Central memory CD8-positive, alpha-beta T cell (primary cell): ENCODE measurements around the gene PPP4R3B.
A peak's percentile ranks its signal among the peaks of the same experiment; 100 is the strongest.

Experiments
- ATAC-seq: fragments of 150-1000 bp; cut with Tn5 transposase; replicated peaks from 2 replicates; pipeline ENCODE4 v1.10.0; 2022; ENCODE audit warnings: mild to moderate bottlenecking, moderate FRiP score, moderate number of reproducible peaks; ENCODE audit not compliant: poor library complexity, severe bottlenecking; ENCODE audit errors: extremely low read depth
- DNase-seq, 2 donors: peaks; one replicate each; pipeline ENCODE4 v3.0.0; 2021; ENCODE audit warnings: low spot score in 2 of 2
- H3K27ac Mint-ChIP-seq: one replicate; pipeline ENCODE4 v1.8.0; 2022; ENCODE audit warnings: low read depth, mild to moderate bottlenecking, moderate library complexity, mixed read lengths
- H3K27me3 Mint-ChIP-seq: one replicate; pipeline ENCODE4 v1.8.0; 2022; ENCODE audit warnings: mixed read lengths
- H3K36me3 Mint-ChIP-seq: one replicate; pipeline ENCODE4 v1.8.0; 2022; ENCODE audit warnings: mild to moderate bottlenecking, moderate library complexity, mixed read lengths; ENCODE audit not compliant: insufficient read depth
- H3K4me1 Mint-ChIP-seq: one replicate; pipeline ENCODE4 v1.8.0; 2022; ENCODE audit warnings: mixed read lengths
- H3K4me3 Mint-ChIP-seq: one replicate; pipeline ENCODE4 v1.8.0; 2022; ENCODE audit warnings: mild to moderate bottlenecking, moderate library complexity, mixed read lengths
- H3K9me3 Mint-ChIP-seq: one replicate; pipeline ENCODE4 v1.8.0; 2022; ENCODE audit warnings: mixed read lengths

PPP4R3B gene

DNA sequence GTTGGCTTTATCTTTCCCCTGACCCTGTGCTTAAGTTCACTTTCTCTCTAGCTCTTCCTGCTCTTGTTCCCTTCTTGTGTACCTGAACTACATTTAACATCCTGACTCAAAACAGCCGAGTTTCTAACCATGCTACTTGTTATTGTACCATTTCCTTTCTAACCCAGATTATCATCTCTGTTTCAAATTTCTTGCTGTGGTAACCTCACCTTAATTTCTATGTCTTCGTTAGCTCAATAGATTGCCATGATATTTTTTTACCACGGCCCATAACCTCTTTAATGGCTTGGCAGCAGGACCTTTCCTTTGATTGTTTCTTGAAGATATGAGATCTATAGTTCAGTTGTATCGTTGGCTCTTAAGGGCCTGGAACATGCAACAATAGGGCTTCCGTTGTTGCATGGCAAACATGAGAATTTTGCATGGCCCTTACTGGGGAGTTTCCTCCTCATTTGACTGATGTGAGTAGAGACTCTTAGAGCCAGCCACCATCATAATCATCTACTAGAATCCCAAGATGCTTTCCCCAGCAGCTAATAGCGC lies 86.8 kb downstream of the PPP4R3B start:
- Mint-ChIP-seq H3K27ac (no peak overlapping the region), H3K36me3 (peaks cover 26% of the 10 kb centered on the region), H3K4me3 (no peak overlapping the region), H3K9me3 (peaks cover 6% of the 10 kb centered on the region), H3K27me3 (no peaks in the 10 kb centered on the region), H3K4me1 (peaks cover 12% of the 10 kb centered on the region)
- no peak for DNase-seq
- peak; percentile 24 for ATAC-seq

DNA sequence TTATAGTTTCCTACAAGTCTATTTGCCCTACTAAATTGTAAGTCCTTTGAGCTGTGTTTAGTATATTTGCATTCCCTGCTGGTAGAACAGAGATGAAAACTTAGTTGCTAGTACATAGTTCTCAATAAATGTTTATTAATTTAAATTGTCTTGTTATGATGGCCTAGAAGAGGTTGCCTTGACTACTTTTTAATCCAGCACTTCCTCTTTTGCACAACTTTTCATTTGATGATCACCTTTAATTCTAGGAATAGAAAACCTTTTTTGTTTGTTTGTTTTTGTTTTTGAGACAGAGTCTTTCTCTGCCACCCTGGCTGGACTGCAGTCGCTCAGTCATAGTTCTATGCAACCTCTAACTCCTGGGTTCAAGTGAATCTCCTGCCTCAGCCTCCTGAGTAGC lies 91.2 kb downstream of the PPP4R3B start:
- no peak for ATAC-seq
- peaks cover 6% of the 10 kb centered on the region for H3K9me3 Mint-ChIP-seq
- DNase-seq, result no peak
- no peak overlapping the region for H3K27ac Mint-ChIP-seq
- peaks cover 8% of the 10 kb centered on the region for H3K4me1 Mint-ChIP-seq
- H3K36me3 Mint-ChIP-seq, result peaks cover 28% of the 10 kb centered on the region
- no peaks in the 10 kb centered on the region for H3K27me3 Mint-ChIP-seq
- no peak overlapping the region for H3K4me3 Mint-ChIP-seq

DNA sequence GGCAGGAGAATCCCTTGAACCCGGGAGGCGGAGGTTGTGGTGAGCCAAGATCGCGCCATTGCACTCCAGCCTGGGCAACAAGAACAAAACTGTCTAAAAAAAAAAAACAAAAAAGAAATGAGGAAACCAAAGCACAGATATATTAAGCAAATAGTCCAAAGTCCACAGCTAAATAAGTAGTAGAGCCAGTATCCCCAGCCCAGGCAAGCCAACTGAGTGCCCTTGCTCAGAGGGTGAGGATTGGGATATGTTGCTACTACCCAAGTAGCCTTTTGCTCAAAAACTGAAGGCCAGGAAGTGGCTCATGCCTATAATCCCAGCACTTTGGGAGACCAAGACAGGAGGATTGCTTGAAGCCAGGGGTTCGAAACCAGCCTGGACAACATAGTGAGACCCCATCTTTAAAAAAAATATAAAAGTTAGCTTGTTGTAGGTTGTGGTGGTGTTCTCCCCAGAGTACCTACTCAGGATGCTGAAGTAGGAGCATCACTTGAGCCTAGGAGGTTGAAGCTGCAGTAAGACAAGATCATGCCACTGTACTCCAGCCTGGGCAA lies 92.5 kb downstream of the PPP4R3B start:
- no peak for DNase-seq
- Mint-ChIP-seq H3K27me3 (no peaks in the 10 kb centered on the region), H3K36me3 (peaks cover 29% of the 10 kb centered on the region), H3K4me3 (no peak overlapping the region), H3K4me1 (peaks cover 10% of the 10 kb centered on the region), H3K27ac (no peak overlapping the region), H3K9me3 (no peaks in the 10 kb centered on the region)
- ATAC-seq, result no peak

DNA sequence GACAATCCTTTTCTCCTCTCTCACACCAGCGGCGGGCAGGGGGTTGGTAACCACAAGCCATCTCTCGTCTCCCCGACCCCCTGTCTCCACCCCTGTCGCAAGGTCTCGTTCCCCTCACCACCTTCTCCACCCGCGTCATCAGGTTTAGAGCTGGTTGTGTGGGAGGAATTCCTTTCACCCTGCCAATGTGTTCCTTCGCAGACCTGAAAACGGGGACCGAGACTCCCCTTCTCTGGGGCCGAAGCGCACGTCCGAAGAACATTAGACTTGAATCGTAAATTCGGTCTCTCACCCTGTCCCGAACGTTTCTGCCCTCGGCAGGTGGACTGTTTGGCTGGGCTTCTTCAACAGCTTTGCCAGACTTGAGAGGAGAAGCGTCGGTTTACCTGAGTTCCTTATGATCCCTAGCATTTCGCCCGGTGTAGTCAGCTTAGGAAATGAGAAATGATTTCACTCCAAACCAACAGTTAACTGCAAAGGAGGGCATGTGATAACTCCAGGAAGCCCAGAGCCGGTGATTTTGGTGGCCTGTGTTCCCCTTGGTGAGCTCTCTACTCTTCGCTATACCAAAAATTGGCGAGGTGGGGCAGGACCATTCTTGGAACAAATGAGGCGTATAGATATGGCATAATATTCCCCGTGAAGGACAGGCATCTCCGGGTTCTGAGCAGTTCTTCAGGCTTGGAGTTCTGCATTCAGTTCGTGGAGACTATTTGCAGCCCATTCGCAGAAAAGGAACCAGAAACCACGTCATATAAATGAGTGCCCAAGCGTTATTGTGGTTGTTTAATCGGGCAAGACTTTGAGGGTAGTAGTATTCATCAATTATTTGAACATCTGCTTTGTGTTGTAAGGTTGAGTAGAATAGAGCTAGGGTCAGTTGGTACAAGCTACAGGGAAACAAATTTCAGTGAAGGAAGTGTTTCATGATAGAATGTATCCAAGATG lies 97.2 kb downstream of the PPP4R3B start:
- ATAC-seq (peak; percentile 5), DNase-seq (peak in 1 of 2 donors; percentile 10)
- peak overlapping the region; percentile 100 for H3K27ac Mint-ChIP-seq

DNA sequence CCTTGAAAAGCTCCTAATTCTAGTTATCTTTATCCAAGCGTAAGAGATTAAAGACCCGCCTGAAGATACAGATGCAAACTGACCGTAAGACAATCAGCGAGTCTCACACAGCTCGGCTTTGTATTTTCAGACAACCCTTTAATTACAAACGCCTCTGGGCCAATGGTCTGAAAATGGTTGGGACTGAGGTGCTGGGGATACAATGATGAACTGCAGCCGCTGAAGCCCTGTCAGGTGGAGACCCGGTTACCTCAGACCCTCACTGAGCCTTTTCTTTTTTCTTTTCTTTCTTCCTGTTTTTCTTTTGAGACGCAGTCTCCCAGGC lies 98.6 kb downstream of the PPP4R3B start:
- Mint-ChIP-seq H3K27ac (peak overlapping the region; percentile 100), H3K4me3 (peak overlapping the region; percentile 96)
- DNase-seq, result peak in 1 of 2 donors; percentile 10

More for the DNA sequence above, 97.2 kb downstream of the PPP4R3B start:
- H3K36me3 Mint-ChIP-seq, result peaks cover 30% of the 10 kb centered on the region
- no peaks in the 10 kb centered on the region for H3K27me3 Mint-ChIP-seq
- H3K4me3 Mint-ChIP-seq, result peak overlapping the region; percentile 96
- peaks cover 11% of the 10 kb centered on the region for H3K4me1 Mint-ChIP-seq
- H3K9me3 Mint-ChIP-seq, result no peaks in the 10 kb centered on the region

DNA sequence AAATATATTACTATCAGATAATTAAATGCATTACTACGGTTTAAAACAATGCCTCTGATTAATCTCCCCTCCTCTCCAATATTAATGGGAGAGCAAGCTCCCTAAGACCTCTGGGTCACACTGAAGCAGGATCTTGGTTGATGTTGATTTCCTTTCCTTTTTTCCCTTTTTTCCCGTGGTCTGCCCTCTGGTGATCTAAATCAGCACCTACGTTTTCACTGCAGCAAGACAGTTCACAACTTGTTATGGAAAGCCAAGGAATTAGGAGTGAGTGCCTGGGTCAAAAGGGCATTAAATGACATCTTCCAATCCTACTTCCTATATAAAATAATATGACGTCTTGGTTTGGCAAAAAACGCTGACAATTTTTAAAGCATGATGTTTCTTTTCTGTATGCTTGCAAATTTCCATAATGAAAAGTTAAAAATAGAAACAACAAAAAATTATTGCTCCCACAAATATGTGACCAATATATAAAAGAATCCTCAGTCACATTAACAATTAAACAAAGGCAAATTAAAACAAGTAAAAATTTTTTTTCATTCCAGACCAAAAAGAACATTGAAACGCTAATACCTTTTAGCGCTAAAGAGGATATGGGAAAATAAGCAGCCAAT lies 105.8 kb downstream of the PPP4R3B start:
- H3K36me3 Mint-ChIP-seq, result no peaks in the 10 kb centered on the region
- no peak overlapping the region for H3K4me3 Mint-ChIP-seq
- no peak overlapping the region for H3K27ac Mint-ChIP-seq
- DNase-seq, result no peak
- H3K4me1 Mint-ChIP-seq, result no peaks in the 10 kb centered on the region
- H3K27me3 Mint-ChIP-seq, result no peaks in the 10 kb centered on the region
- H3K9me3 Mint-ChIP-seq, result no peaks in the 10 kb centered on the region
- ATAC-seq, result no peak

More for the DNA sequence above, 98.6 kb downstream of the PPP4R3B start:
- Mint-ChIP-seq H3K9me3 (no peaks in the 10 kb centered on the region), H3K27me3 (no peaks in the 10 kb centered on the region), H3K4me1 (peaks cover 11% of the 10 kb centered on the region), H3K36me3 (peaks cover 26% of the 10 kb centered on the region)
- ATAC-seq, result peak; percentile 22

DNA sequence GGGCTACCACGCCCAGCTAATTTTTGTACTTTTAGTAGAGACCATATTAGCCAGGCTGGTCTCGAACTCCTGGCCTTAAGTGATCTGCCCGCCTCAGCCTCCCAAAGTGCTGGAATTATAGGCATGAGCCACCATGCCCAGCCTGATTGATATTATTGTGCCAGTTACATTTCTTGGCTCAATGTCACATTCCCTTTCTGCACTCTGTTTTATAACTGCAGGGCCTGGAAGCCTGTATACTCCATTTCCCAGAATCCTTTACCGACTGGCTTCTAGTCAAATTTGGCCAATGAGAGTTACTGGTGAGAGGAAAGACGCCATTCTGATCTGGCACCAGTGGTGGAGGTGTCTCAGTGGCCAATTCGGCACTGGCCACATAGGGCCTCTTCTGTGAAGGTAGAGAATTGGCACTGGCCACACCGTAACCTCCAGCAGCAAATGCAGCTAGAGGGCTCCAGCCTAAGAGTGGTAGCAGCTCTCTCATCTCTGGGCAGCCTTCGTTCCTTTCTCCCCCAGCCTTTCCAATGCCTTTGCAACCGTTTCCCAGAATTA lies 114.8 kb downstream of the PPP4R3B start:
- Mint-ChIP-seq H3K27ac (no peak overlapping the region), H3K4me3 (no peak overlapping the region)

DNA sequence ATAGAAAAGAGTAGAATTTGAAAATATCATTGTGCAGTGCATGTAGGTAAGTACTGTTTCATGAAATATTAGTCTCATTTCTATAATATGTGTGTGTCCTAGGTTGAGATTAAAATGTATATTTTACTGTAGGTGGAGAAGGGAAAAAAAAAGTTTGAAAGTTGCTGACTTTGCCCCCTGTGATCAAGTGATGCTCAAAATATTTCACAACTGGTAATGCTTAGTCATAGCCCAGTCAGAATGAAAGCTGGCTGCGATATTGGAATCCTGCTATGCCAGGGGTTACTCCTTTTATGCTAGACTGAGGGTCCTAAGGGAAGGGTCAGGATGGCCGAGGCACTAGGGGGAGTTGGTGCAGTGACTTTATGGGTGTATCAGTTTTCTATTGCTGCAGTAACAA lies 117.4 kb downstream of the PPP4R3B start:
- DNase-seq, result no peak
- ATAC-seq, result no peak
- Mint-ChIP-seq H3K27me3 (no peaks in the 10 kb centered on the region), H3K4me3 (no peak overlapping the region), H3K27ac (no peak overlapping the region), H3K4me1 (no peaks in the 10 kb centered on the region), H3K36me3 (peaks cover 2% of the 10 kb centered on the region), H3K9me3 (no peaks in the 10 kb centered on the region)

More for the DNA sequence above, 114.8 kb downstream of the PPP4R3B start:
- no peaks in the 10 kb centered on the region for H3K9me3 Mint-ChIP-seq
- H3K36me3 Mint-ChIP-seq, result no peaks in the 10 kb centered on the region
- H3K4me1 Mint-ChIP-seq, result no peaks in the 10 kb centered on the region
- no peaks in the 10 kb centered on the region for H3K27me3 Mint-ChIP-seq
- ATAC-seq (no peak), DNase-seq (no peak)

DNA sequence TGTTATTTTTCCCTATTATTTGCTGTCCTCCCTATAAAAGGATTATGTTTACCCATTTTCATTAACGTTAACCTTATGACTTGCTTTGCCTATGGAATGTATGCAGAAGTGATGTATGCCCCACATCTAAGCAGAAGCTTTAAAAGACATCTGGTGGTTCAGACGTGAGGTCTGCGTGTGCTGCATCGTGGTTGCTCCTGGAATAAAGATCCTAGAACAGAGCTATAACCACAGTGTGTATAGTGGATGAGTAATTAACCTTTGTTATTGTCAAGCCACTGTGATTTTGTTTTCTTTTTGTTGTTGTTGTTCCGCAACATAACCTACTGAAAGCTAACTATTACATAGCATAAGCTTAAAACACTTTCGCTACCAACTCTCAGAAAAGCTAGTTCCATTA lies 118.8 kb downstream of the PPP4R3B start:
- no peaks in the 10 kb centered on the region for H3K27me3 Mint-ChIP-seq
- no peaks in the 10 kb centered on the region for H3K9me3 Mint-ChIP-seq
- DNase-seq, result no peak
- H3K27ac Mint-ChIP-seq, result no peak overlapping the region
- ATAC-seq, result no peak
- no peak overlapping the region for H3K4me3 Mint-ChIP-seq
- H3K36me3 Mint-ChIP-seq, result peaks cover 2% of the 10 kb centered on the region
- no peaks in the 10 kb centered on the region for H3K4me1 Mint-ChIP-seq
